GM21619 (cell line): Measurements from ENCODE around the gene FAM107B.
"Not testable (repeated sequence)": the region's sequence is repeated elsewhere in the genome, so short reads cannot be mapped to it uniquely, and the experiment has no call there.

ENCODE experiments used
- ATAC-seq: cut with Tn5 transposase; IDR thresholded peaks from one replicate; pipeline ENCODE4 v1.9.1; 2021; ENCODE audit not compliant: unreplicated experiment

Gene FAM107B

DNA sequence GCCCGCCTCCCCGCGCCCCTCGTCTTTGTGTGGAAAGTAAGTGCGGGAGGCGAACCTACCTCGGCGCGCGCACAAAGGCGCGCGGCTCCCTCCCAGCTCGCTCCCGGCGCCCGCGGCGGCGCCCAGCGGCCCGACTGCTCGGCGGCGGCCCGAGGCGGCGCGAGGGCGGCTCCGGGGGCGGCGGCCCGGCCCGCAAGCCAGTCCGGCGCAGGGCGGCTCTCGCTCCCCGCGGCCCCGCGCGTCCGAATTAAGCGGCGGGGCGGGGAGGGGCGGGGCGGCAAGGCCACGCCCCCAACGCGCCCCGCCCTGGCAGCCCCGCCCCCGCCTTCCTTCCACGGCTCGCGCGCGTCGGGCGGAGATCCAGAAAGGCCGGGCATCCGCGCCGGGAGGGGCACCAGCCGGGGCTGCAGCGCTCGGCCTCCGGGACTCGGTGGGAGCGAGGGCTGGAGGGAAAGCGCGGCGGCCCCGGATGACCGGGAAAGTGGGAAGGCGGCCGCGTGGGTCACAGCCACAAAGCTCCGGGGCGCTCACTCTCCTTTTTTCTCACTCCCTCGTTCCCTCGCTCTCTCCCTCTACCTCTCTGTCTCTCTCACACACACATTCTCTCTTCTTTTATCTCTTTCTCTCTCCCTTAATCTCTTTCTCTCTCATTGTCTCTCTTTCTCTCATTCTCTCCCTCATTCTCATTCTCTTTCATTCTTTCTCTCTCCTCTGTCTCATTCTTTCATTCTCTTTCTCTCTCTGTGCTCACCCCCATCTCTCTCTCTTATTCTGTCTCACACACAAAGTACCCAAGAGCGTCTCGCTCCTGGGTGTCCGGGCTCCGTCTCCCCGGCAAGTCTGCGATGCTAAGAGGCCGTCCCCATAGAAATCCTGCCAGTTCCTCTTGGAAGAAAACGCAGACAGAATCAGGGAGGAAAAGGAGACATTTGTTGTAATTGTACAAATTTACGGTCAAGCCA, 170.2 kb downstream of the FAM107B start:
- peak; percentile 41 for ATAC-seq

DNA sequence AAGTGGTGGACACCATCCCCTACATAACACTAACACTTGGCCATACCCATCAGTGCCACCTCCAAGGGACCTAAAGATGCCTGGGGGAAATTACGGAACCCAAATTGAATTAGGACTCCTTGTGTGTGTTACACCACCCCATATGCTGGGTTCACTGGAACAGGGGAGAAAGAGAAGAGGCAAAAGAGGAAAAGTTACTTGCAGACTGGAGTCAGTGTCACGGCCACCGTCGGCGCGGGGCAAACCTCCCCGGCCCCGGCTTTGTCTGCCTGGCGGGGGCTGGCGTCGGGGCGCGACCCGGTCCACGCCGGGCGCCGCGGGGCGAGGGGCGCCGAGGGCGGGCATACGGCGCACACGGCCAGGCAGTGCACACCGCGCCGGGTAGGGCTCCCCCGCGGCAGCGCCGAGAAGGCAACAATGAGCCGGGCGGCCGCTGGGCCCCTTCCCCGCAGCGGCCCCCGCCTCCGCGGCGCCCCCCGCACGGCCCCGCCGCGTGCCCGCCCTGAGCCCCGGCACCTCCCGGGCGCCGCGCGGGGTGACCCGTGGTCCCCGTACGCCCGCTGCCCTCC, 171.1 kb downstream of the FAM107B start:
- peak; percentile 2 for ATAC-seq

DNA sequence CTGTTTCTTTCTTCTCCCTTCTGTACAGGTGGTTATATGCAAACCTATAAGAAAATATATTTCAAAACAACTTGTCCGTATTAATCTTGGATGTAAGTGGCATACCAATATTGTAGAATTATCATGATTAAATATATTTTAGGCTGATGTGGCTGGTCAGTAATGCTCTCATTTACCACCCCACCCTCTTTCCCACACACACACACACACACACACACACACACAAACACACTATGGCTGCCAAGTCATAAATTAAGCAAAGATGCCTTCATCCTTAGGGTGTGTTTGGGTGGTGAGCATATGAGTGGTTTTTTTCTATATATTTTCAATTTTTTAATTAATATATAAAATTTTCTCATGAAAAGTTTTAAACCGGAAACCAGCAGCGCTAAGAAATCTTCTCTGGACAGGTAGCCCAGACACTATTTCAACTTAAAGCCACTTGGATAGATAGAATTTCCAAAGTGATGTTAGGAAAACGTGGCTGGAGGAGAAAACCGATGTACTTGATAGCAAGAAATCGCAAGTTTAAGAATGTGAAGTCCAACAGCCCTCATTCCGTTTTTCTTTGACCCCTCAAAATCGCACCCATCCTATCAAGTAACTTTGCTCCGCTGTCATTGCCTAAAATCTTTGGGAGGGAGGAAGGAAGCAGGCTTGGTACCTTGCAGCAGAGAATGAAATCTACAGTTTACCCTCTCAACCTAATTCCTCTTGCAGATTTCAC, 171.7 kb downstream of the FAM107B start:
- ATAC-seq, result no peak

DNA sequence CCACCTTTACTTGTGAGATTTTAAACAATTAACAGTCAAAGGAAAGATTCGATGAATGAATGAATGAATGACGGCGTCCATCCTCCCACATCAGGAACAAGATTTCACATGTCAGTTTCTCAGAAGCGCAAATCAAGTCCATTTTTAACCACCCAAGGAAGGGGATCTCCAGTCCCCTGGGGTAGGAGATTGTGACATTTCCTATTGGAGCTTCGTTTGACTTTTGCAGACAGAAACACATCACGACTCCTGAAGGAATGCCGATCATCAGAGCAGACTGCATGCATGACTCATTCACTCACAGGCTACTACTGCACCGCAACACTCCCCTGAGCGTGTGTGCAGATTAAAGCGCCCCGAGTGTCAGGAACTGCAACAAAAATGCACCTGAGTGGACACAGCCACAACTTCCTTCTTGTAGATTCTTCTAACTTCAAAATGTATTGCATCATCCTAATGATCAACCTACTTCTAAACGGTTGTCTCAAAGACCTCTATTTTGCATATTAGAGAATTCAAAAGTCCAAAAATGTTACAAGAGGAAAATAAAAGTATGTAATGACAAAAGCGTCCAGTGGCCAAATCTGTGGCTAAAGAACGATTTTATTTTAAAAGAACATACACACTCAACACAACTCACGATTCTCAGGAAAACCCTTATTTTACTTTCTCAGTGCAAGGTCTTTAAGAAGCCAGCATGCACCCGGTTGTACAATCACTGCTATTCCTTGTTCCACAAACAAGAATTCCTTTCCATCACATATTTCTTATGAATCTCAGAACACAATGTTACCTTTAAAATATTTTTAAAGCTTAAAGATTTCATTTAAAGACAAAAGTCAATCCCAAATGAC, 172.6 kb downstream of the FAM107B start:
- peak; percentile 46 for ATAC-seq

DNA sequence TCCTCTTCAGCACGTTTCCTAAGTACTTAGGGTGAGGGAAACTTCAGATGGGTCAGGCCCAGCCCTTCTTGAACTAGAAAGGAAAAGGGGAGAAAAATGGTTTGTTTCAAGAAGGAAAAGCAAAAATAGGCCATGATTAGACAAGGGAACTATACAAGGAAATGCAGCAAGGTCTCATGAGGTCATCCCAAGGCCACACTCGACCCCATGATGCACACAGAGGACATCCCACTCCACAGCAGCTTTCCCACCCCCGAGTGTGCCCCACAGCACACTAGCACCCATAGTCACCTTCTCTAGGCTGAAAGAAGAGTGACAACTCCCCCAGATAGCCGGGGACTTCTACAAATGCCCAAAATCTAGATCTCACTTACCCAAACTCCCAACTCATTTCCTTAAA, 173.4 kb downstream of the FAM107B start:
- no peak for ATAC-seq

DNA sequence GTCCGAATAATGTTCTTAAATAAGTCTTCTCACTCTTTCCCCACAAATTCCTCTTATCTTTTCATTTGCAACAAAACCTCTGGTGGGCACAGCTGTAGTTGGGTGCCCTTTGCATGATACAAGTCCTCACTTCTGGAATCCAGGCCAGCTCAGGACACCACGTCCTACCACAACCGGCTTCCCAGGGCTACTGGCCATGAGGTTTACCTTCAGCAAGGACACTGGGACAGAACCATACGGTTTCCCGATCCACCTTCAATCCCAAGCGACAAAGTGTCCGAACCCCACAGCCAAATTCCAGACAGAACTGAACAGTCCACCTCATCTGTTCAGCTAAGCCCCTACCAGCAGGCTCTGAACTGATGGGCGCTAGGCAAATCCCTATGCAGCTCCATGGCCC, 174.6 kb downstream of the FAM107B start:
- ATAC-seq, result no peak

DNA sequence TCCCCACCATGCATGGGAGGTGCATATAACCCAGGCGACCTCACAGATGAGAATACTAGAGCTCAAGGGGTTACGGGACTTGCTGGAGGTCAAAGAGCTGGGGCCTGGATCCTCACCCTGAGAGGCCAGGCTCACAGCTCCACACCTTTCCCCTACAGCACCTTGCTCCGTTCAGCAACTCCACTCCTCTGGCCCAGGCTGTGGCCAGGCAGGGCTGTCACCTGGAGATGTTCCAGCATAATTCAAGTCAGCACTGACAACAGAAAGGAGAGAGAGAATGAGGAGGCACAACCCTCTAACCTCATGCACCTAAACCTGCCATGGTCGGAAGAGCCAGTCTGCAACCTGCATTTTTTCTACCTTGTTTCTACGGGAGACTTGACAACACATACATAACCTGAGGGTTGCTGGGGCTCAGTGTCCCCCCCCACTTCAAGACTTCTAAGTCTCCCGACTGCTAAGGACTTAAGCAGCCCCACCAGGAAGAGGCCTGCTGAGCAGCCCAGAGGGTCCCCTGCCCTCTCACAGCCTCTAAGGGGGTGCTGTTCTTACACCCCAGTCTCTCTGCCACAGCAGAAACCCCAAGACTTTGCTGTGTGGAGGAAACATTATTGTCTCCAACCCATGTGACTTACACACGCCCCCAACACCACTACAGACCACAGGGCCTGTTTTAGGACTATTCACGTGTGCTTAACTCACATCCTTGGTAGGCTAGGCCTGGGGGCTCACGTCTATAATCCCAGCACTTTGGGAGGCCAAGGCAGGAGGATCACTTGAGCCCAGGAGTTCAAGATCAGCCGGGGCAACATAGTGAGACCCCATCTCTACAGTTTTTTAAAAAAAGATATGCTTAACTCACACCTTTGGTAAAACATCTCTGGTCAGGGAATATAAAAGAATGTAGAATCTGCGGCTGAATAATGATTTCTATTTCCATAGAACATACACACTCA, 175.6 kb downstream of the FAM107B start:
- ATAC-seq, result no peak

DNA sequence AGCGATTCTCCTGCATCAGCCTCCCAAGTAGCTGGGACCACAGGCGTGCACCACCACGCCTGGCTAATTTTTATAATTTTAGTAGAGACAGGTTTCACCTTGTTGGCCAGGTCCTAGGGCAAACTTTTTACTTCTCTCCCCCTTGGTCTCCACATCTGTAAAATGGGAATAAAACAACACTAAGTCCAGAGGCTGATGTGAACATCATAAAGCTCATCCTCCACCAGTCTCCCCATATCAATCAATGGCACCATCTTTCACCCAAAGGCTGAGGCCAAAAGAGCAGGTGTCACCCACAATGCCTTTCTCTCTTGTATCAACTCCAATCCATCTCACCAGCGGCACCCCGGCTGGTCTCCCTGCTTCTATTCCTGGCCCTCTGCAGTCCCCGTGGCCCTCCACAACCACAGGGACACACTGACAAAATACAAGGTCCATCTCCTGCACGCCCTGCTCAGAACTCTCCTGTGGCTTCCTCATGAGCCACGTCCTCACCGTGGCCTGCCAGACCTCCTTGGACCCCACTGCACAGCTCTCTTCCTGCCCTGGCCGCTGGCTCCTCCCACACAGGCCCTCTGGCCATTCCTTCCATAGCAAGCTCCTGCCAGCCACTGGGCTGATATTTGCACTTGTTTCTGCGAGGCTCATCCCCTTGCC, 179.0 kb downstream of the FAM107B start:
- ATAC-seq, result no peak

DNA sequence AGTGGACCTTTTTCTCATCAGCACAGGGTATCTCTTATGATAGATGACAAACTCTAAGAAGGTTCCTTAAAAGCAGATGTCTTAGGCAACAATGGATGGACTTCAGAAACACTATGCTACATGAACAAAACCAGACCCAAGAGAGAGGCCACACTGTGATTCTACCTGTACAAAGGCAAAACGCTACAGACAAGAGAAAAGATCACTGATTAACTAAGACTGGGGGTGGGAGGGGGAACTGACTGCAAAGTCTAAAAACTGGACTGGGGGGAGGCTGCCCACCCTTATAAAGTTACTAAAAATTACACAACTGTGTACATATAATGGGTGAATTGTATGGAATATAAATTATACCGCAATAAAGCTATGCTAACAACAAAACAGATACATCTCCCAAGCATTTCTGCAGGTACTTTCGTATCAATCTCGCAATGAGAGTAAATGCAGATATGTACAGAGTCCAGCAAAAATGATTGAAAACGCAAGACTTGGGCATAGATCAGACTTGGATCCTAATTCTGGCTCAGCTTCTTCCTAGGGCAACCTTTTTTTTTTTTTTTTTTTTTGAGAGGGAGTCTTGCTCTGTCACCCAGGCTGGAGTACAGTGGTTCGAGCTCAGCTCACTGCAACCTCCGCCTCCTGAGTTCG, 179.7 kb downstream of the FAM107B start:
- no peak for ATAC-seq

DNA sequence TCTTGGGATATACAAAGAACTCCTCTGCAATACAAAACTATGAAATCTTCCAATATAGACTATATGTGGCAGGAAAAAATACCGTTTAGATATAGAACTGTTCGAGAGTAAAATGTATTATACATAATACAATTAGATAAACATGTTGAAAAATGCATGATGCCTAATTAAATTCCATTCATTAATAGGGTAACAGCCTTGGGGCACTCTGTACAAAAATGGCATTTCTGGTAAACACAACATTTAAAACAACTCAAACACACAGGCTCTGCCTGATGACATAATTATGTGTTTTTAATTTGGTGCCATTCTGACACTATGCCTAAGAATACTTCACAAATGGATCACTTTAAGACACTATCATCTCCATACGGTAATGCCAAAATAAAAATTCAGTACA, 180.9 kb downstream of the FAM107B start:
- ATAC-seq, result no peak

DNA sequence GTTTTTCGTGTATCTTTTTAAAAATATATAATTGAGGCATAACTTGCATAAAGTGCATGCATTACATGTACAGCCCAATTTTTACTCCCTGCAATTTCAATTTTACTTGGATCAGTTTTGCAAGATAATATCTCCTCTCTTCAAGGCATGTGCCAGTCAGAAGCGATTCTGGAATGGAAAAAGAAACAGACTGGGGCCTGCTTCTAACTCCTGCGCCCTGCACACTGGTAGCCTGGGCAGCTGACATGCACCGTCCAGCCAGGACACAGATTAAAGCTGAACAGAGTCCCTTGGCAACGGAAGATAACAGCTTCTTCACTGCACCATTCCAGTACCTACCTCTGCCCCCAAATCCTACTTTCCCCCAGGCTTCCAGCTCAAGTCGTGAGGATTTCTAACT, 182.1 kb downstream of the FAM107B start:
- ATAC-seq, result no peak

DNA sequence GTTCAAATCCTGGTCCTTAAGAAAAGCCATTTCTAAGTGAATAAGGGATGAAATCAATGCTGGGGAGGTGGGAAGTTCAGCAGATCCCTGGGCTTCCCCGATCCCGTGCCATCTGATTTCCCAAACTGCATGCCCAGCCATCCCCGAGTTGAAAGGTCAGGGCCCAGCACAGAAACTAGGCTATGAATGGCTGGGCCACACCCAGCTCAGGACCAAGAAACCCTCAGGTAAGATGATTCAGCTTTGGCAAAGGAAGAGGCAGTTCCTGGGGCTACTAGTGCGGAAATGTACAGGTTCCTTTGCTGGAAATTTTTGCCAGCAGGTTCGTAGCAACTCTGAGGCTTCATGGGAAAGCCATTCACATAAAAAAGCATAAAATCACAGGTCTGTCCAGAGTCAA, 182.7 kb downstream of the FAM107B start:
- ATAC-seq, result no peak

DNA sequence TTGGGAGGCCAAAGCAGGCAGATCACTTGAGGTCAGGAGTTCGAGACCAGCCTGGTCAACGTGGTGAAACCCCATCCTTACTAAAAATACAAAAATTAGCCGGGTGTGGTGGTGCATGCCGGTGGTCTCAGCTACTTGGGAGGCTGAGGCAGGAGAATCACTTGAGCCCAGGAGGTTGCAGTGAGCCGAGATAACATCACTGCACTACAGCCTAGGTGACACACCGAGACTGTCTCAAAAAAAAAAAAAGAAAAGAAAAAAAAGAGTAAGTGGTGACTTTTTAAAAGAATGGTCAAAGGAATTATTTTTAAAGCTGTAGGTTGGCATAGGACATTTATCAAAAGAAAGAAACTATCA, 185.8 kb downstream of the FAM107B start:
- not testable (repeated sequence) for ATAC-seq

DNA sequence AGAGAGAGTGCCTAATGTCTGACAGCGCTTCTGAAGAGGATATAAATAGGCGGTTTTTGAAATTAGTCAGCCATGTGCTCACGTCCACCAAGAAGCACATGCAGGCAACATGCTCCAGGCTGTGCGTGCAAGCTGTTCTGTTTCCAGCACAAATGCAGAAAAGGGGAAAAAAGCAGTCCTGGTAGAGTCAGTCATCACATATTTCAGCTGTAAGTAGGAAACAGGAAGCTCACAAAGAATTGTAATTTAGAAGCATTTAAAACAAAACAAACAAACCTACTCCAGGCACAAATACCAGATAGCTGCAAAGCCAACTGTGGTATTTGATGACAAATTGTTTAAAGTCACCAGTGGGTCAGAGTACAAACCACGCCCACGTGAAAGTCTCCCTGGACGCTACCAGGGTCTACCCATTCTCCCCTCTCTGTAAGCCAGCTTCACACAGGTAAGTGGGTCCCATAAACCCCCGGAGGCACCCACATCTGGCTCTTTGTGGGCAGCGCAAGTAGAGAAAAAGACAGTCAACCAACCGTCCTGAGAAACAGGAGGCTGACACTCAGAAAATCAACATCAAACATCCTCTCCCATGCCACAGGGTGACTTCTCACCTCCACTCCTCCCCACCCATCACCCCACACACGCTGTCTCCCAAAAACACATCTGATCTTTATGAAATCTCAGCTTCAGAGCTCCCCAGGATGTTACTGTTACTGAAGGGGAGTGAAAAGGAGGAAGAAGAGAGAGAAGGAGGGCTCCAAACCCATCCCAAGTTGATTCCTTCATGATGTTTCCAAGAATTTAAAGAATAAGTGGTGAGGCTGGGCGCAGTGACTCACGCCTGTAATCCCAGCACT, 186.4 kb downstream of the FAM107B start:
- ATAC-seq, result peak; percentile 70

DNA sequence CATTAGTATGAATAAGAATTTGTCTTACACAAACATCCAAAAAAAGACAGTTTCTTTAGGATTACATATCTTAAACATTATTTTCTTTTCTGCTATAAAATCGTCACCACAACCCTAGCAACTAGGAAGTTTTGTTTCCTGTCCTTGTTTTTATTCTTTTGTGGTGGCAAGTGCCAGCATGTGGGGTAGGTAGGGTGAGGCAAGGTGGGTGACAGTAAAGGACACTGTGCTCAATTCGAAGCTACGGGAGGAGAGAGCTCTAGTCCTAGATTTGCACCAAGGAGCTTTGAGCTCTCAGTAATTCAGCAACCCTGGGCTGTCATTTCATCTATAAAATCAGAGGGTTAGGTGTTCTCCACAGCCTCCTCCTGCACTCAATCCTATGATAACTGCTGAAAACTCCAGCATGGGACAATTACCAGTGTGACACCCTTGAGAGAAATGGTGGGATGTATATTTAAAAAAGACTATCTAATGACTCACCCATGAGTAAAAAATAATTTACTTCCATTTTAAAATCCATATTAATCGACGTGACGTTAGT, 187.1 kb downstream of the FAM107B start:
- no peak for ATAC-seq

DNA sequence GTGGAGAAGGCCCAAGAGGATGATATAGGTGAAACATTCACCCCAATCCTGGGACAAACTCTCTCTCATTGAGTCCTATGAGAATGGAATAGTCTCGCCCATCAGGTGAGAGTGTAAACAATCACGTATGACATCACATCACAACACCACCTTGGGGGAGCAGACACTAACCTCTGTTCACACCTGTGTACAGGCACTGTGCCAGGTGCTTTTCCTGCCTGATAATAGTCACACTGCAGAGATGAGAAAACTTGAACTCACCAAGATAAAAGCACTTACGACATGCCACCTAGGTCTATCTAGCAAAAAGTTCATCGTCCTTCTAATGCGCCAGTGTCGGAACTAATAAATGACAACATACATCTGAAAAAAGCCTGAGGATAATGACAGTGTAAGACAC, 187.8 kb downstream of the FAM107B start:
- ATAC-seq, result no peak

DNA sequence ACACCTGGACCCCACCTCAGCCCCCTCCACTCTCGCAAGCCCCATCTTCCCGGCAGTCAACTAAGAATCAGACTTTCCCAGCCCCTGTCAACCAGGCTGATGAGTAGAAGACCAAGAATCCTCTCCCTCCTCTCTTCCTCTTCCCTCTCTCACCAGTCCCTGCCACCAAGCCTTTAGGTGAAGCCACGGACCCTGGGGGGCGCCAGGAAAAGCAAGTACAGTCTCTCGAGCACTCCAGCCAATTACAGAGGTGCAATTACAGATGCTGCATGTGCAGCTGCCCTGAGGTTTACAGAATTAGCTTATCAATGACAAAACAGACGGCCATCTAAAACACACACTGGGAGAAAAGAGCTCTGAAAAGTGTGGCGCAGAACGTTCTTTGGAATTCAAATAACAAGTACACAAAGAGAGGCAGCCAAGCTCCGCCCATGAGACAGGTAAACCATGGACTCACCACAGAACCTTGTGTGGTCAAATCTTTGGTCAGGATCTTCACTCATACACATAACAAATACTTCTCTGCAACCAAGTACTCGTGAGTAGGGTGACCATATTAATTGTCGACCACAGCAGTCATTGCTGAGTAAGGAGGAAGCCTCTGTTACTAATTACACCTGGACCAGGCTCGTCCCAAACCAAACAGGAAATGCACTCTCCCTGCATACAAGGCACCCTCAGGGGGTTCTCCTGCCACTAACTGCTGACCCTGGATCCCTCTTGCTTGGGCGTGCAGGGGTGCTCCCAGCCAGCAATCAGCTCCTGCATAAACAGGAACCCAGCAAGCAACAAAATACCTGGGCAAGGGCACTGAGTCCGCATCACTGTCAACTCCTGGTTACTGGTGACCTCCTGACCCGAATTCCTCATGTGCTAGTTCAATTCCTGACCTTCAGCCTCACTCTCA, 189.2 kb downstream of the FAM107B start:
- peak; percentile 31 for ATAC-seq
